ENCODE measurements around the gene CREB3L1. TPM values are rescaled to one million over a fixed set of nuclear protein-coding genes. Genes with fewer than 3 reads are reported as not detected.
A peak's percentile ranks its signal among the peaks of the same experiment; 100 is the strongest.

The CREB3L1 gene
- total and polyA plus RNA-seq, 2 of the 13 experiments (the other 11 are each of a cell fraction or from before 2014, with no cell fraction given) = not detected

DNA sequence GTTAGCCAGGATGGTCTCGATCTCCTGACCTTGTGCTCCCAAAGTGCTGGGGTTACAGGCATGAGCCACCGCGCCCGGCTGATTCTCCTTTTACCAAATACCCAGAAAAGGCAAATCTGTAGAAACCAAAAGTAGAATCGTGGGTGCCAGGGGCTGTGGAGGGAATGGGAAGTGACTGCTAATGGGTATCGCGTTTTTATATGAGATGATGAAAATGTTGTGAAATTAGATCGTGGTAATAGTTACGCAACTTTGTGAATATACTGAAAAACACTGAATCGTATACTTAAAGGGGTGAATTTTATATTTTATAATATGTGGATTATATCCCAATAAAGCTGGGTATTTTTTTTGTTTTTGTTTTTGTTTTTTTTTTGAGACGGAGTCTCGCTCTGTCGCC lies 48.2 kb upstream of the CREB3L1 start:
- intact Hi-C loops (cut with micrococcal nuclease; ENCODE audit: unreplicated experiment) (no loop called here), in situ Hi-C loops (cut with HindIII; ENCODE audit: extremely low pct_ligation_motif_present, low pct_unique_long_range_greater_than_20kb) (no loop called here)
- Histone ChIP-seq H3K27ac (ENCODE audit: extremely low read length, insufficient read depth, low read length) (no peak overlapping the region), H2AFZ (ENCODE audit: low read length) (no peak overlapping the region), H3K27me3 (ENCODE audit: control insufficient read depth in 1 of 2, insufficient read depth in 2 of 2, low read length in 2 of 2) (no peaks in the 10 kb centered on the region; a peak in 1 of 5 replicates), H3K9me3 (ENCODE audit: low read length) (no peaks in the 10 kb centered on the region), H3K36me3 (replicated peaks in 1 of 2; ENCODE audit: control insufficient read depth in 1 of 2, insufficient read depth in 2 of 2, low read length in 2 of 2) (no peaks in the 10 kb centered on the region), H4K20me1 (ENCODE audit: insufficient read depth, low read length) (no peaks in the 10 kb centered on the region), H3K79me2 (ENCODE audit: insufficient read depth, low read length) (no peaks in the 10 kb centered on the region), H3K4me2 (ENCODE audit: low read depth, low read length) (no peak overlapping the region), H3K4me3 (replicated peaks in 1 of 3; ENCODE audit: insufficient read depth in 1 of 3, low read depth in 2 of 3, low read length in 3 of 3) (no peak overlapping the region), H3K4me1 (ENCODE audit: insufficient read depth, low read length) (no peaks in the 10 kb centered on the region), H3K9ac (ENCODE audit: insufficient read depth, low read depth, low read length) (no peak overlapping the region)
- 76% methylated on average over 13 of the region's 13 CpGs for WGBS (ENCODE audit: low lambda C conversion rate)
- no TSS peak for BruUV-seq (replicated peaks)
- peak; percentile 74 for TF ChIP-seq CEBPB (IDR thresholded peaks at IDR 0.05; ENCODE audit: borderline replicate concordance, low read depth, low read length)
- TF ChIP-seq ZNF543 (CRISPR knock-in tag; IDR thresholded peaks at IDR 0.05) = no peak
- DNase-seq (ENCODE audit: low spot score) (no peak), ATAC-seq (no peak), FAIRE-seq (no peak)
- POLR2A ChIA-PET = no interaction called here
- CTCF ChIA-PET (ENCODE audit: low intra/inter-chr PET ratio, low total read pairs) = no interaction called here

DNA sequence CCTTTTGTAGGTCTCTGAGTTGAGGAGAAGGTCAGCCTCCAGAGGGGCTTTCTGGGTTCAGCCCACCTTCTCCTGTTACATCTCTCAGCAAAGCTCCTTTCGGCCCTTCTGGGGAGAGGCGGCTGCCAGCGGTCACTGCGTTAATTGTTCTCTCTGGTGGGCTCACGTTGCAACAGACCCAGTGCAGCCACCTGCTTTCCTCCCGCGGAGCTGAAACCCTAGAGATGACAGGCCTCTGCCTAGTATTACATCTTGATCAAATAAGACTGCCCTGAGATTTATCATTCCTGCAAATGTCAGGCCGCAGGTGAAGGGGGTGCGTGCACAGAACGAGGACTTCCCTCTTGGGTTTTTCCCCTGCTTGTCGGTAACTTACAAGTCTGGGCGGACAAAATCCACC lies 43.2 kb upstream of the CREB3L1 start:
- DNase-seq (ENCODE audit: low spot score) = no peak
- no peak for FAIRE-seq
- Histone ChIP-seq H3K79me2 (ENCODE audit: insufficient read depth, low read length) (no peaks in the 10 kb centered on the region), H3K9ac (ENCODE audit: insufficient read depth, low read depth, low read length) (no peak overlapping the region), H4K20me1 (ENCODE audit: insufficient read depth, low read length) (no peaks in the 10 kb centered on the region), H3K9me3 (ENCODE audit: low read length) (no peaks in the 10 kb centered on the region), H3K4me3 (replicated peaks in 1 of 3; ENCODE audit: insufficient read depth in 1 of 3, low read depth in 2 of 3, low read length in 3 of 3) (no peak overlapping the region), H3K27ac (ENCODE audit: extremely low read length, insufficient read depth, low read length) (no peak overlapping the region), H3K27me3 (ENCODE audit: control insufficient read depth in 1 of 2, insufficient read depth in 2 of 2, low read length in 2 of 2) (peaks cover 7 to 25% of the 10 kb centered on the region in 2 experiments), H3K4me2 (ENCODE audit: low read depth, low read length) (no peak overlapping the region), H3K4me1 (ENCODE audit: insufficient read depth, low read length) (peaks cover 19% of the 10 kb centered on the region), H3K36me3 (replicated peaks in 1 of 2; ENCODE audit: control insufficient read depth in 1 of 2, insufficient read depth in 2 of 2, low read length in 2 of 2) (no peaks in the 10 kb centered on the region), H2AFZ (ENCODE audit: low read length) (no peak overlapping the region)
- 46% methylated on average over 10 of the region's 12 CpGs for WGBS (ENCODE audit: low lambda C conversion rate)
- intact Hi-C loops (cut with micrococcal nuclease; ENCODE audit: unreplicated experiment) (loop anchor here (10.0 kb wide), 1 partner anchor 110 kb away; the partner anchor contains the start of gene PHF21A), in situ Hi-C loops (cut with HindIII; ENCODE audit: extremely low pct_ligation_motif_present, low pct_unique_long_range_greater_than_20kb) (no loop called here)
- ChIA-PET CTCF (ENCODE audit: low intra/inter-chr PET ratio, low total read pairs) (no interaction called here), POLR2A (no interaction called here)
- BruUV-seq (replicated peaks) = no TSS peak
- no peak for ATAC-seq
- TF ChIP-seq ZNF225 (CRISPR knock-in tag; IDR thresholded peaks at IDR 0.05) = no peak
- TF ChIP-seq MEIS1 (CRISPR knock-in tag; IDR thresholded peaks at IDR 0.05; ENCODE audit: borderline replicate concordance) = no peak
- TF ChIP-seq, protein P1, sequence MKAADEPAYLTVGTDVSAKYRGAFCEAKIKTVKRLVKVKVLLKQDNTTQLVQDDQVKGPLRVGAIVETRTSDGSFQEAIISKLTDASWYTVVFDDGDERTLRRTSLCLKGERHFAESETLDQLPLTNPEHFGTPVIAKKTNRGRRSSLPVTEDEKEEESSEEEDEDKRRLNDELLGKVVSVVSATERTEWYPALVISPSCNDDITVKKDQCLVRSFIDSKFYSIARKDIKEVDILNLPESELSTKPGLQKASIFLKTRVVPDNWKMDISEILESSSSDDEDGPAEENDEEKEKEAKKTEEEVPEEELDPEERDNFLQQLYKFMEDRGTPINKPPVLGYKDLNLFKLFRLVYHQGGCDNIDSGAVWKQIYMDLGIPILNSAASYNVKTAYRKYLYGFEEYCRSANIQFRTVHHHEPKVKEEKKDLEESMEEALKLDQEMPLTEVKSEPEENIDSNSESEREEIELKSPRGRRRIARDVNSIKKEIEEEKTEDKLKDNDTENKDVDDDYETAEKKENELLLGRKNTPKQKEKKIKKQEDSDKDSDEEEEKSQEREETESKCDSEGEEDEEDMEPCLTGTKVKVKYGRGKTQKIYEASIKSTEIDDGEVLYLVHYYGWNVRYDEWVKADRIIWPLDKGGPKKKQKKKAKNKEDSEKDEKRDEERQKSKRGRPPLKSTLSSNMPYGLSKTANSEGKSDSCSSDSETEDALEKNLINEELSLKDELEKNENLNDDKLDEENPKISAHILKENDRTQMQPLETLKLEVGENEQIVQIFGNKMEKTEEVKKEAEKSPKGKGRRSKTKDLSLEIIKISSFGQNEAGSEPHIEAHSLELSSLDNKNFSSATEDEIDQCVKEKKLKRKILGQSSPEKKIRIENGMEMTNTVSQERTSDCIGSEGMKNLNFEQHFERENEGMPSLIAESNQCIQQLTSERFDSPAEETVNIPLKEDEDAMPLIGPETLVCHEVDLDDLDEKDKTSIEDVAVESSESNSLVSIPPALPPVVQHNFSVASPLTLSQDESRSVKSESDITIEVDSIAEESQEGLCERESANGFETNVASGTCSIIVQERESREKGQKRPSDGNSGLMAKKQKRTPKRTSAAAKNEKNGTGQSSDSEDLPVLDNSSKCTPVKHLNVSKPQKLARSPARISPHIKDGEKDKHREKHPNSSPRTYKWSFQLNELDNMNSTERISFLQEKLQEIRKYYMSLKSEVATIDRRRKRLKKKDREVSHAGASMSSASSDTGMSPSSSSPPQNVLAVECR (CRISPR knock-in tag; IDR thresholded peaks at IDR 0.05; ENCODE audit: borderline replicate concordance) = no peak
- no peak for TF ChIP-seq KDM6A (CRISPR knock-in tag; IDR thresholded peaks at IDR 0.05; ENCODE audit: low read depth)
- TF ChIP-seq, protein P2, sequence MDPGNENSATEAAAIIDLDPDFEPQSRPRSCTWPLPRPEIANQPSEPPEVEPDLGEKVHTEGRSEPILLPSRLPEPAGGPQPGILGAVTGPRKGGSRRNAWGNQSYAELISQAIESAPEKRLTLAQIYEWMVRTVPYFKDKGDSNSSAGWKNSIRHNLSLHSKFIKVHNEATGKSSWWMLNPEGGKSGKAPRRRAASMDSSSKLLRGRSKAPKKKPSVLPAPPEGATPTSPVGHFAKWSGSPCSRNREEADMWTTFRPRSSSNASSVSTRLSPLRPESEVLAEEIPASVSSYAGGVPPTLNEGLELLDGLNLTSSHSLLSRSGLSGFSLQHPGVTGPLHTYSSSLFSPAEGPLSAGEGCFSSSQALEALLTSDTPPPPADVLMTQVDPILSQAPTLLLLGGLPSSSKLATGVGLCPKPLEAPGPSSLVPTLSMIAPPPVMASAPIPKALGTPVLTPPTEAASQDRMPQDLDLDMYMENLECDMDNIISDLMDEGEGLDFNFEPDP (CRISPR knock-in tag; conservative IDR thresholded peaks at IDR 0.05) = no peak
- no peak for TF ChIP-seq PCBP2 (optimal IDR thresholded peaks at IDR 0.05; ENCODE audit: low read depth, low read length, poor library complexity, severe bottlenecking)
- TF ChIP-seq ZNF414 (CRISPR knock-in tag; IDR thresholded peaks at IDR 0.05) = no peak
- no peak for TF ChIP-seq NCOA5 (CRISPR knock-in tag; IDR thresholded peaks at IDR 0.05)
- TF ChIP-seq ZNF780A (CRISPR knock-in tag; IDR thresholded peaks at IDR 0.05) = no peak
- no peak for TF ChIP-seq SRY (CRISPR knock-in tag; IDR thresholded peaks at IDR 0.05)
- no peak for TF ChIP-seq SPEN (CRISPR knock-in tag; IDR thresholded peaks at IDR 0.05; ENCODE audit: low read depth)
- no peak for TF ChIP-seq ZNF317 (CRISPR knock-in tag; IDR thresholded peaks at IDR 0.05)
